CD1c-positive myeloid dendritic cell (primary cell): Measurements from ENCODE around the gene CALU.
A peak's percentile ranks its signal among the peaks of the same experiment; 100 is the strongest.

ENCODE experiments used
- DNase-seq: peaks from one replicate; pipeline ENCODE4 v3.0.0-alpha.2; 2016; ENCODE audit errors: extremely low spot score

Gene CALU

DNA sequence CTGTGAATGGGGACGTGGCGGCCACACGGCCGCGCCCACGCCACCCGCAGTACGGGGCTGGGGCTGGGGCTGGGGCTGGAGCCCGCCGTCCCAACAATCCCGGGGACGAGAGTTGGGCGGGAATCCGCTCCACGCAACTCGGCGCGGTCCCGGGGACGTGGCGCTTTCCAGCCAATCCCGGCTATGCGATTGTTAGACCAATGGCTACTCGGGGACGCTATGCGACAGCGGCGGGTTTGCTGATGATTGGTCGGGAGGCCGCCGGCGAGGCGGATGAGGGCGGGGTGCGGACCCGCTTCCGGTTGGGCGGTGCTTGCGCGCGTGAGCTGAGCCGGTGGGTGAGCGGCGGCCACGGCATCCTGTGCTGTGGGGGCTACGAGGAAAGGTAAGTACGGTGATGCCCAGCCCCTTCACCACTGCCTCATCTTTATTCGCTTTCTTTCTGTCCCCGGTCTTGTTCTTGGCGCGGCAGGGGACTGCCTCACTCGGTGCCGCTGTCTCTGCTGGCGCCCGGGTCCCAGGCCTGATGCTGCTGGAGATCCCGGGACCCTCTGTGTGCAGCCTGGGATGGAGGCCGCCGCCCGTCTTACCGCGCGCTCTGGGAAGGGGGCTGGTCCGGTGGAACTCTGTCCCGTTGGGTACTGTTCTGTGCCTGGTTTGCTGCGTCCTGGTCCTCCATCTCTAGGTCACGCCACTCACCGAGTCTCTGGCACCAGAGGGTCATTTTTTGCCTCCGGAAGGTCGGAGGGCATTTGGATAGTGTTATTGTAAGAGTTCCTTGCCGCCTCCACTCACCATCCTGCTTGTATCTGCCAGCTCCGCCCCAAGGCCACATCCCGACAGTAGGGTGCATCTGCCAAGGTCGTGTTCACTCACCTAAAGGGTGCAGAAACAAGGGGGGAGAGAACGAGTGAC is at the start of gene CALU:
CALU (plus strand) TSS at position 312 of the 915 bp plus-strand sequence. CDS start 9,225 bp downstream, outside the sequence.
- DNase-seq = peak; percentile 97

- DNase-seq = no peak
Measured at GRCh38 chr7:128691227-128691626, 47.9 kb upstream of the CALU start.

DNA sequence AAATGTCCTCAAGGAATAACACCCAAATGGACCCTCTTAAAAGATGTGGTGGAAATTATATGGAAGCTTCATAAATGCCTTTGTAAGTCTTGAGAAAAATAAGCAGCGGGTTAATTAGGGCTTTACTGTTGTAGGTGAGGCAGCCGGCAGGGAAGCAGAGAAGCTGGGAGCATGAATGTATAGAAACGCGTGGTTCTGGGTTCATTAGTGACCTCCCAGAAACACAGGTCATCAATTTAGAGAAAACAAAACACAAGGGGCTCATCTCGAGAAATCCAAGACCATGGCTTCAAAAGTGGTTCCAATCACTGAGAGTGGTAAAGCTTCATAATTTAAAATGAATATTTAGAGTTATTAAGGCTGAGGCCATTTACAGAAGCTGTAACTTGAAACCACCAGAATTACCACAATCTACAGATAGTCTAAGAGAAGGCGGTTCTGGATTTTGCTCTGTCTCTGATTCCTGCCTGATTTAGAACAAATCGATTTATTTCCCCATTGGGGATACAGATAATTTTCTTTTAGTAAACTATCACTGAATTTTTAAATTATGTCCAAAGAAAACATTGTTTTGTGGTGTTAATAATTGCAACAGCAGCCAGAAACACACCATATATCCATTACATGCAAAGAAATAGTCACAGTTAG is 46.4 kb upstream of the CALU start:
- no peak for DNase-seq

DNA sequence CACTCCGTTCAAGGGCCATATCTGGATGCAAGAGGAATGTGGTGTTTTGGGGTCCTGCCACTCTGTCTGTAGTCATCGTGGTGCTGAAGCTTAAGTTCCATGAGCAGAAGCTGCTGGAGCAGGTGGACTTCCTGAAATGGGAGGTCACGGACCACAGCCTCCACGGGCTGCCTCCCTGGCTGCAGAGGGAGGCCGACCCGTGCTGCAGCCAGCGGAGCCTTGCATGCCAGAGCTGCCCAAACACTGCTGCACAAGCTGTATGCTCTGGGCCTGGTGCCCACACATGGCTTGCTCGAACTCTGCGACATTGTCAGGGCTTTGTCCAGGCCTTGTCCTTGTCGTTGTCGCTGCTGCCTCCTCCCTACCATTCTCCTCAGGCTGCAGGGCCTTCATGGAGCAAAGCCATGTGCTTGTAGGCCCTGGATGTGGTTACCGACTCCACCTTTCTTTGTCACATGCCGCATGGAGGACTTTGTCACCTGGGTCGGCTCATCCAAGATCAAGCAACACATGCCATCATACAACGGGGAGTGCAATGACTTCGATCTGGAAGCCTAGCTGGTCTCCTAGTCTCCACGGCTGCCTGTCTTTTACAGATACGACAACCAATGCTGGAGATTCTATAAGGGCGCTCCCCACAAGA is 45.7 kb upstream of the CALU start:
- no peak for DNase-seq

DNA sequence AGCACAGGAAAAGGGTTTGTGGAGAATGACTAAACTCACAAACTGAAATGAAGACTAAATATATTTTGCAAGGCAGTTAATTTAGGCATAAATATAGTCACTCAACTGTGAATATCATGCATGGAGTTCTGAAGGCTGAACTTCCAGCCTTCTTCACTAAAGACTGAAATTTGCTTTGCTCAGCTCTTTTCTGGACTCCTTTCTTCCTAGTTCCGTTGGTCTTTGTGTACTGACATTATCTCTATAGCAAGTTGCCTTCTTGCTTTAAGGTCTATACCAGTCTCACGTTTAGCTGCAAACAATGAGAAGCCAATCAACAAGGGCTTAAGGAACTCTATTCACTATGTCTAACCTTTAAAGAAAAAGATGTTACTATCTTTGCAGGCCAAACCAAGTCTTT is 44.4 kb upstream of the CALU start:
- DNase-seq = no peak

DNA sequence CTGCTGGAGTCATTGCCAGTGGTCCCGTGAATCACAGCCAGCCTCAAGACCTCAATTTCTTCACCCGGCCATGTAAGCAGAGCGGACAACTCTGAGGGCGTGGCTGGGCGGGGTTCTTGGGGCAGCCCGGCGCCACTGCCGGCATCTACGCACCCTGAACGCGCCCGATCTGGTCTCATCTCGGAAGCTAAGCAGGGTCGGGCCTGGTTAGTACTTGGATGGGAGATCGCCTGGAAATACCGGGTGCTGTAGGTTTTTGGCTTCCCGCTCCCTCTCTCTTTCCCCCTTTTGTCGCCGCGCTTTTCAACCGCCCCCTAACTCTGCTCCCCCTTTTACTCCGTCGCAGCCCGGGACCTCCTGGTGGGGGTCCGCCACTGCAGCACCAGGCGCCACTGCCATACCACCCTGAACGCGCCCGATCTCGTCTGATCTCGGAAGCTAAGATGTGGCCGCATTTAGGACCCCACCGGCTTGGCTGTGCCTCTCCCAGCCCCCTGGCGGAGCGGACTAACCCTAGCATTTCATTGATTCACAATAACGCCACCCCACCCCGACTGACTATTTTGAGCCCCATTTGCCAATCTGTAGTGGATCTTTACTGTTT is 41.8 kb upstream of the CALU start:
- DNase-seq = peak; percentile 82

DNA sequence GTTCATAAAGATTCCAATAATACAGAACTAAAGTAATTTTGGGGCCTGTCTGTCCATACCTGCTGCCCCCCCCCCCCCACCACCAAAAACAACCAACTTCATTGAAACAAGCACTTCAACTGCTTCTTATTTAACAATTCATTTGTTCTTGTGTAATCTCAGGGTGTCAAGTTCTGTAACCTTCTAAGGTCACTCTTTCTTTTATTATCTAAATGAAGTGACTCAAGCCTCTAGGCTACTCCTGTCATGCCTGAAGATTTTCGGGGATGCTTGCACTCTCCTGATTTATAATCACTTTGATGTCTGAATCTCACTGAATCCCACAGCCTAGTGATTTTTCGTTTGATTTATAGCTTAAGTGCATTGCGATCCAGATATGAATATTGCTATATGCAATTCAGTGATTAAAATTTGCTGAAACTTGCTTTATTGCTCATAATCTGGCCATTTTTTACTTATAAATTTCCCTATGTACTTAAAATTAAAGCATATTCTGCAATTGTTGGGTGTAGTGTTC is 39.9 kb upstream of the CALU start:
- no peak for DNase-seq

DNA sequence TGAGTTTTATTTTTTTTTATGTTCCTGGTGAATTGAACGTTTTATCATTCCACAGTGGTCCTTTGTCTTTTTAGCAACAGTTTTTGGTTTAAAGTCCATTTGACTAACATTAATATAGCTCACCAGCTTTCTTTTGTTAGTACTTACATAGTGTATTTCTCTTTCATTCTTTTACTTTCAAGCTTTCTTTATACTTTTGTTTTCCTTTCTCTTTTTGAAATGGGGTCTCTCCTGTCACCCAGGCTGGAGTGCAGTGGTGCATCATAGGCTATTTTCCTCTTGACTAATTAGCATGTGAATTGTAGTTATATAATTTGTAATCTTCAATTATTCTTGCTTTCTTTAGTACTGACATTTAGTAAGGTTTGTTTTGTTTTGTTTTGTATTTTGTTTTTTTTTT is 39.3 kb upstream of the CALU start:
- no peak for DNase-seq

DNA sequence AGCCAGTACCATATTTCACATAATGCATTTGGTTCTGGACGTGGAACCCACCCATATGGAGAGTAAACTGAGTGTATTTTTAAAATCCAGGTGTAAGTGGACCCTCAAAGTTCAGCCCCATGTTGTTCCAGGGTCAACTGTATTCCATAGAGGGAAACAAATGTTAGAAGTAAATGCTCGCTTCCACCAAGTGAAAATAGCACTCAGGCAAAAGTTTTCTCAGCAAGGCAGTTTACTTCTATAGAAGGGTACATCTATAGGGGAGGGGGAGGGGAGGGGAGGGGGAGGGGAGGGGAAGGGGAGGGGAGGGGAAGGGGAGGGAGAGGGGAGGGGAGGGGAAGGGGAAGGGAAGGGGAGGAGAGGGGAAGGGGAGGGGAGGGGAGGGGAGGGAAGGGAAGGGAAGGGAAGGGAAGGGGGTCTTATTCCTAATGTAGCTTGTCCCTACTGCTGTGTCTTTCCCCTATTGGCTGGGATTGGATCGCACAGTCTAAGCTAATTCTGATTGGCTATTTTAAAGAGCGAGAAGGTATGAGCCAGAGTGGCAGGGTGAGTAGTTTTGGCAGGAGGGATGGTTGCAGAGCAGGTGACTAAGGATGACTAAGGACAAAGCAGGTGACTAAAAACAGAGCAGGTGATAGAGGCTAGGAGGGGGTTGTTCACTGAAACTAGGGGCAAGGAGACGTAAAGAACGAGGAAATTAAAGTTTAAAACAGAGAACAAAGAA is 37.9 kb upstream of the CALU start:
- DNase-seq = no peak

- DNase-seq = no peak
Measured at GRCh38 chr7:128703609-128704241, 35.4 kb upstream of the CALU start.

DNA sequence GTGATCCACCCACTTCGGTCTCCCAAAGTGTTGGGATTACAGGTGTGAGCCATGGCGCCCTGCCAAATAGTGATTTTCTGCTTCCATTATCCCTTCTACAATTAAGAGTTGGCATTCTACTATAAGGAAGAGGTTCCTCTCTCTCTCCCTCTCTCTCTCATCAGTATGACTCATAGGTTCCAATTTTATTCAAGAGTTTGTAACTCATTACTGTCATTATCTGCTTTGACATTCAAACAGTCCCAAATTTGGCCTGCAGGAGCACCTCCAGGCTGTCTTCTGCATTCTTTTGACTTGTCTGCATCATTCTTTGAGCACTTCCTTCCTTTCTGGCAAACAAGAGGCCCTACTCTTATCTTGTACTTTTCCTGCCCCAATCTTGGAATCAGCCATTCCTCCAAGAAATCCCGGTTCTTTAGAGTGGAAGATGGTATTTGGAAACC is 33.2 kb upstream of the CALU start:
- DNase-seq = no peak

DNA sequence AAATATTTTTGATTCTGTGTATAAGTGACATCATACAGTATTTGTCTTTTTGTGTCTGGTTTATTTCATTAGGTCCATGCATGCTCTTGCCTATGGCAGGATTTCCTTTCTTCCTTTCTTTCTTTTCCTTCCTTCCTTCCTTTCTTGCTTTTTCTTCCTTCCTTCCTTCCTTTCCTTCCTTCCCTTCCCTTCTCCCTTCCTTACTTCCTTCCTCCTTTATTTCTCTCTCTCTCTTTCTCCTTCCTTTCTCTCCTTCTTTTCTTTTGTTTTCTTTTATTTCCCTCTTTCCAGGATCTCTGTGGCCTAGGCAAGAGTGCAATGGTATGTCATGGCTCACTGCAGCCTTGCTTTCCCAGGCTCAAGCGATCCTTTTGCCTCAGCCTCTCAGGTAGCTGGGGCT is 31.4 kb upstream of the CALU start:
- no peak for DNase-seq

GRCh38 chr7:128708235-128708634 is 30.9 kb upstream of the CALU start:
- DNase-seq = no peak

- no peak for DNase-seq
Measured at GRCh38 chr7:128708824-128709223, 30.3 kb upstream of the CALU start.

- peak; percentile 13 for DNase-seq
Measured at GRCh38 chr7:128710481-128710880, 28.7 kb upstream of the CALU start.

DNA sequence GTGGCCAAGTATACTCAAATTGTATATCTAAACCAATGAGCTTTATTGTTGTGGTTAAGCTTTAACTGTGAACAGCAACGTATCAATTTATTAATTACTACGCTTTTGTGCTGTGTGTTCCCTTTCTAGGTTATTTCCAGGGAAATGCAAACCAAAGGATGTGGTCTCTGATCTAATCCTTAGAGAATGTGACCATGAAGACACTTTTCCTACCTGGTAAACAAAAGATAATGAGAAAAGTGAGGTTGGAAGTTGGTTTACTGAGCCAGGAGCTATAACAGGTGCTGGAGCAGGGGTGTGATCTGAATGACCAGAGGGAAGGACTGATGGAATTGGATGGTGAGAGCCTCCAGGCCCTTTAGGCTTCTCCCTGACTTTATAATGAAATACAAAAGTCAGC is 25.4 kb upstream of the CALU start:
- no peak for DNase-seq

DNA sequence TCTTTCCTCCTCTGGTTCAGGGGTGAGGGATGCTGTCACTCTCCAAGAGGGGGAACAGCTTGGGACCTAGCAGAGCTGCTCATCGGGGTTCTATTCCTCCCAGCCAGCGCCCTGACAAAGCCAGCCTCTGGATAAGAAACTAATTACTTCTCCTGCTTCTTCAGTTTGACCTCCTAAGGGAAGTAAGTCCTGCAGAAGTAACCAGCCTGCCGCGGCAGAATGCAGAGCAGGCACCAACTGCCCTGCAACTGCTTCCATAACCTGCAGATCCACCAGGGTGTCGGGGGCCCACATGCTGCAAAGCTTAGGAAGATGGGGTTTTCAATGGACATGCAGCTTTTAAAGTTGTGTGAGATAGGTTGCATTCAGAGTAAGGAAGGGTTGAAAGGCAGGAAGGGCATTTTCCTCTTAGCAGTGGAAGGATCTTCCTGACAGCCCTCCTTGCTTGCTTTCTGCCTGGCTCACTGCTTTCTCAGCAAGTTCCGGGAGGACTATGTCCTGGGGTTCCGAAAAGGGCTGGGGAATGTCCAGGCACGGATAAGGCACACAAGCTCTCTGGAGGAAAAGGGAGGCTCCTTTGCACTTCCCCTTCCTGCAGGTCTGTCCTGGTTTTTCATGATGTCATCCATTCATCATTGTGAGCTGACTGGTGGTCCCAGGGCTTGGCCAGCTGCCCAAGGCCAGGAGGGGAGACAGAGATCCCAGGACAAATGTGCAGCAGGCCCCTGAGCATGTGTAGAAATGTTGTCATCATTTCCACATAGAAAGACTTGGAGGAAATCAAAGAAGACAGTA is 24.3 kb upstream of the CALU start:
- no peak for DNase-seq

GRCh38 chr7:128718967-128719642 is 20.1 kb upstream of the CALU start:
- no peak for DNase-seq

DNA sequence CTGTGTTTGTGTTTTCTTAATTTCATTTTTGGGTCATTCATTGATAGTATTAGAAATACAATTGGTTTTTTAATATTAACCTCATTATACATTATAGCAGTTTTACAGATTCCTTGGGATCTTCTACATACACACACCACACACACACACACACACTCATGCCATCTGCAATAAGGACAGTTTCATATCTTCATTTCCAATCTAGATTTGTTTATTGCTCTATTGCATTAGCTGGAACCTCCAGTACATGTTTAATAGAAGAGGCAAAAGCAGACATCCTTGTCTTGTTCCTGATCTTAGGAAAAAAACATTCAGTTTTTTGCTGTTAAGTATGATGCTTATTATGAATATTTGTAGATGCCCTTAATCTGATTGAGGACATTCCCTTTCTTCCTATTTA is 17.8 kb upstream of the CALU start:
- DNase-seq = no peak
